GM19397 (cell line): ENCODE measurements around the gene NFATC3.

Source experiments
- ATAC-seq: cut with Tn5 transposase; IDR thresholded peaks from one replicate; pipeline ENCODE4 v1.9.1; 2021; ENCODE audit warnings: mild to moderate bottlenecking, moderate library complexity; ENCODE audit not compliant: unreplicated experiment

Gene NFATC3

GRCh38 chr16:68244903-68245853 lies 160.0 kb downstream of the NFATC3 start, which contains the start of gene PLA2G15:
Gene PLA2G15 (plus strand): TSS chr16:68245373. CDS start chr16:68245427, 54 bp downstream.
- peak; percentile 87 for ATAC-seq

GRCh38 chr16:68246121-68246520 lies 161.0 kb downstream of the NFATC3 start:
- no peak for ATAC-seq

- no peak for ATAC-seq
These were observed 161.5 kb downstream of the NFATC3 start for GRCh38 chr16:68246666-68247065.

GRCh38 chr16:68247400-68247799 lies 162.2 kb downstream of the NFATC3 start:
- no peak for ATAC-seq

- no peak for ATAC-seq
These were observed 162.8 kb downstream of the NFATC3 start for GRCh38 chr16:68247932-68248331.

GRCh38 chr16:68249371-68249770 lies 164.2 kb downstream of the NFATC3 start:
- ATAC-seq, result no peak

GRCh38 chr16:68250951-68251350 lies 165.8 kb downstream of the NFATC3 start:
- ATAC-seq, result no peak

- no peak for ATAC-seq
These were observed 166.7 kb downstream of the NFATC3 start for GRCh38 chr16:68251832-68252231.

- no peak for ATAC-seq
These were observed 167.2 kb downstream of the NFATC3 start for GRCh38 chr16:68252383-68252782.

GRCh38 chr16:68253721-68254120 lies 168.6 kb downstream of the NFATC3 start:
- no peak for ATAC-seq

GRCh38 chr16:68255712-68256111 lies 170.5 kb downstream of the NFATC3 start:
- ATAC-seq, result no peak

- peak; percentile 43 for ATAC-seq
These were observed 172.2 kb downstream of the NFATC3 start for GRCh38 chr16:68257251-68257905.

- ATAC-seq, result peak; percentile 2
These were observed 173.0 kb downstream of the NFATC3 start for GRCh38 chr16:68257906-68258800.

- ATAC-seq, result no peak
These were observed 174.0 kb downstream of the NFATC3 start for GRCh38 chr16:68259007-68259825.

GRCh38 chr16:68263559-68264127 lies 178.5 kb downstream of the NFATC3 start:
- ATAC-seq, result no peak

GRCh38 chr16:68264128-68265077 lies 179.2 kb downstream of the NFATC3 start, which contains the start of gene SLC7A6:
Gene SLC7A6 (plus strand): TSS chr16:68264526. CDS start chr16:68274727, 10,201 bp downstream.
- peak; percentile 70 for ATAC-seq

GRCh38 chr16:68265078-68265920 lies 180.1 kb downstream of the NFATC3 start:
- ATAC-seq, result peak; percentile 8
